ENCODE measurements around the gene OR11L1.

- TF ChIP-seq CTCF (conservative IDR thresholded peaks at IDR 0.05; ENCODE audit: low read length): no peak
- no peak for TF ChIP-seq EZH2phosphoT487 (IDR thresholded peaks at IDR 0.05; ENCODE audit: borderline replicate concordance, low read depth, low read length)
Observed at GRCh38 chr1:247845011-247845692, 3.5 kb upstream of the OR11L1 start.

Data from OCI-LY7 (cell line).